Ishikawa (cell line): ENCODE data around the gene CBLB.

Experiments
- CREB1 ChIP-seq: IDR thresholded peaks from 2 replicates; pipeline ENCODE4 v1.6.1; 2012; ENCODE audit warnings: low read depth
- EP300 ChIP-seq: IDR thresholded peaks from 2 replicates; pipeline ENCODE4 v1.6.1; 2012; ENCODE audit warnings: borderline replicate concordance
- ZBTB7A ChIP-seq: IDR thresholded peaks from 2 replicates; pipeline ENCODE4 v1.6.1; 2012; ENCODE audit warnings: low read depth
- TF ChIP-seq, protein P1 (sequence below): IDR thresholded peaks from 2 replicates; pipeline ENCODE4 v1.6.1; 2012
- TF ChIP-seq, protein P2 (sequence below): IDR thresholded peaks from 2 replicates; pipeline ENCODE4 v1.6.1; 2012; ENCODE audit warnings: low read depth, mild to moderate bottlenecking

DNA sequence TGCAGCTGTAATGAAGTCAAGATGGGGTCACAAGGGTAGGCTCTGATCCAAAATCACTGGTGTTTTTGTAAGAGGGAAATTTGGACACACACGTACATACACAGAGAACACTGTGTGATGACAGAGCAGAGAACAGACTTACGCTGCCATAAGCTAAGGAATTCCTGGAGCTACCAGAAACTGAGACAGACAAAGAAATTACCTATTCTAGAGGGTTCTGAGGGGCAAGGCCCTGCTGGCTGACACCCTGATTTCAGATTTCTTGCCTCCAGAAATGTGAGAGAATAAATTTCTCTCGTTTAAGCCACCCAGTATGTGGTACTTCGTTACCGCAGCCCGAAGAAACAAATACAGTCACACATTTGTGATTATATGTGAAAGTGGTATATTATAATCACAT is 24.8 kb downstream of the CBLB start:
- TF ChIP-seq CREB1 (no peak), ZBTB7A (no peak), EP300 (no peak)
- TF ChIP-seq, protein P1, sequence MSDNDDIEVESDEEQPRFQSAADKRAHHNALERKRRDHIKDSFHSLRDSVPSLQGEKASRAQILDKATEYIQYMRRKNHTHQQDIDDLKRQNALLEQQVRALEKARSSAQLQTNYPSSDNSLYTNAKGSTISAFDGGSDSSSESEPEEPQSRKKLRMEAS, result no peak
- TF ChIP-seq, protein P2, sequence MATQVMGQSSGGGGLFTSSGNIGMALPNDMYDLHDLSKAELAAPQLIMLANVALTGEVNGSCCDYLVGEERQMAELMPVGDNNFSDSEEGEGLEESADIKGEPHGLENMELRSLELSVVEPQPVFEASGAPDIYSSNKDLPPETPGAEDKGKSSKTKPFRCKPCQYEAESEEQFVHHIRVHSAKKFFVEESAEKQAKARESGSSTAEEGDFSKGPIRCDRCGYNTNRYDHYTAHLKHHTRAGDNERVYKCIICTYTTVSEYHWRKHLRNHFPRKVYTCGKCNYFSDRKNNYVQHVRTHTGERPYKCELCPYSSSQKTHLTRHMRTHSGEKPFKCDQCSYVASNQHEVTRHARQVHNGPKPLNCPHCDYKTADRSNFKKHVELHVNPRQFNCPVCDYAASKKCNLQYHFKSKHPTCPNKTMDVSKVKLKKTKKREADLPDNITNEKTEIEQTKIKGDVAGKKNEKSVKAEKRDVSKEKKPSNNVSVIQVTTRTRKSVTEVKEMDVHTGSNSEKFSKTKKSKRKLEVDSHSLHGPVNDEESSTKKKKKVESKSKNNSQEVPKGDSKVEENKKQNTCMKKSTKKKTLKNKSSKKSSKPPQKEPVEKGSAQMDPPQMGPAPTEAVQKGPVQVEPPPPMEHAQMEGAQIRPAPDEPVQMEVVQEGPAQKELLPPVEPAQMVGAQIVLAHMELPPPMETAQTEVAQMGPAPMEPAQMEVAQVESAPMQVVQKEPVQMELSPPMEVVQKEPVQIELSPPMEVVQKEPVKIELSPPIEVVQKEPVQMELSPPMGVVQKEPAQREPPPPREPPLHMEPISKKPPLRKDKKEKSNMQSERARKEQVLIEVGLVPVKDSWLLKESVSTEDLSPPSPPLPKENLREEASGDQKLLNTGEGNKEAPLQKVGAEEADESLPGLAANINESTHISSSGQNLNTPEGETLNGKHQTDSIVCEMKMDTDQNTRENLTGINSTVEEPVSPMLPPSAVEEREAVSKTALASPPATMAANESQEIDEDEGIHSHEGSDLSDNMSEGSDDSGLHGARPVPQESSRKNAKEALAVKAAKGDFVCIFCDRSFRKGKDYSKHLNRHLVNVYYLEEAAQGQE, result no peak
